GM19463 (cell line): Measurements from ENCODE around the gene PRRT2.
A peak's percentile ranks its signal among the peaks of the same experiment; 100 is the strongest.
"Not testable (repeated sequence)": the region's sequence is repeated elsewhere in the genome, so short reads cannot be mapped to it uniquely, and the experiment has no call there.

ENCODE experiments used
- ATAC-seq: cut with Tn5 transposase; IDR thresholded peaks from one replicate; pipeline ENCODE4 v1.9.1; 2021; ENCODE audit warnings: mild to moderate bottlenecking, moderate library complexity; ENCODE audit not compliant: unreplicated experiment

The PRRT2 gene

GRCh38 chr16:29790949-29791844, 20.8 kb upstream of the PRRT2 start:
- ATAC-seq: no peak

- no peak for ATAC-seq
Measured at GRCh38 chr16:29791845-29792807, 19.9 kb upstream of the PRRT2 start.

GRCh38 chr16:29793153-29793552, 18.8 kb upstream of the PRRT2 start:
- not testable (repeated sequence) for ATAC-seq

- no peak for ATAC-seq
Measured at GRCh38 chr16:29794231-29794710, 17.7 kb upstream of the PRRT2 start.

GRCh38 chr16:29802416-29802935, 9.5 kb upstream of the PRRT2 start:
- no peak for ATAC-seq

GRCh38 chr16:29804020-29804419, 8.0 kb upstream of the PRRT2 start:
- no peak for ATAC-seq

GRCh38 chr16:29804455-29805231, 7.3 kb upstream of the PRRT2 start:
- ATAC-seq: no peak

- ATAC-seq: peak; percentile 50
Measured at GRCh38 chr16:29805232-29806098, 6.5 kb upstream of the PRRT2 start.

- ATAC-seq: no peak
Measured at GRCh38 chr16:29806099-29806579, 5.9 kb upstream of the PRRT2 start, which contains the start of gene MAZ. Gene MAZ (plus strand): TSS chr16:29806529. CDS start chr16:29806702, 173 bp downstream.

- ATAC-seq: no peak
Measured at GRCh38 chr16:29806641-29807425, 5.2 kb upstream of the PRRT2 start.

GRCh38 chr16:29807426-29808218, 4.4 kb upstream of the PRRT2 start:
- peak; percentile 24 for ATAC-seq

GRCh38 chr16:29808219-29808900, 3.6 kb upstream of the PRRT2 start:
- ATAC-seq: no peak

GRCh38 chr16:29809031-29809747, 2.8 kb upstream of the PRRT2 start:
- no peak for ATAC-seq

GRCh38 chr16:29809850-29810698, 1.9 kb upstream of the PRRT2 start:
- ATAC-seq: no peak

GRCh38 chr16:29810699-29811169, 1.3 kb upstream of the PRRT2 start:
- no peak for ATAC-seq
